ENCODE data around the gene RAB11FIP4.

DNA sequence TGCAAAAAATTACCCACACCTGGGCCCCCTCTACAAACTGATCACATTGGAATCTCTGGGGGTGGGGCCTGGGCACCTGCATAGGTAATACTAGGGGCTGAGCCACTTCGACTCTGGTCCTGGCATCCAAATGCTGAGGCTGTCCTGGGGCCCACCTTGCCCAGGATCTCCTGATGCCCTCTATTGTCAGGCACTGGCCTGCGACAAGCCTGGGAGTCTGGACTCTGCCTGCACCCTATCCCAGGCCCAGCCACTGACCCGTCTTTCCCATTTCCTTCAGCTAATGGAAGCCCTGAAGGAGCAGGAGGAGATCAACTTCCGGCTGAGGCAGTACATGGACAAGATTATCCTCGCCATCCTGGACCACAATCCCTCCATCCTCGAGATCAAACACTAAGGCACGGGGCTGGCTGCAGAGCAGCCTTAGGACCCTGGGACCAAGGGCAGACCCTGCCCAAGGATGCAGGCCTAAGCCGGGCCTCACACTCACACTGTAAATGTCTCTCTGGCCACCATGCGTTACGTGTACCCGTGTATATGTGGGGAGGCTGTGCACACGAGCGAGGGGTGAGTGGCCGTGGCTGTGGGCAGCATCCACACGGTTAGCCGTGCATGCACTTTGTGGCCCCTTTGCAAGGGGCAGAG, 140.0 kb downstream of the RAB11FIP4 start:
- TF ChIP-seq EZH2 (IDR thresholded peaks at IDR 0.05) = no peak
- no peak for TF ChIP-seq POLR2AphosphoS5 (IDR thresholded peaks at IDR 0.05; ENCODE audit: borderline replicate concordance, low read depth, low read length)
- no peak for TF ChIP-seq FOXP2 (optimal IDR thresholded peaks at IDR 0.05; ENCODE audit: control extremely low read depth, extremely low read length, insufficient read depth)

All from SK-N-MC (cell line).